A673 (cell line): ENCODE measurements around the gene RNF217.

Source experiments
- EZH2 ChIP-seq: fragments of 200-600 bp; sonication (generic); IDR thresholded peaks from 2 replicates; pipeline ENCODE4 v1.6.1; 2017; ENCODE audit warnings: borderline replicate concordance, low read depth, mild to moderate bottlenecking, mixed read lengths, antibody characterized with exemption, low read length; ENCODE audit not compliant: poor library complexity, severe bottlenecking
- TF ChIP-seq, protein P1 (sequence below): fragments of 300-800, 200-600 bp; sonication (generic); conservative IDR thresholded peaks from 2 replicates; pipeline ENCODE4 v1.5.1; 2017; ENCODE audit warnings: low read depth, mild to moderate bottlenecking, antibody characterized with exemption, low read length, moderate library complexity, mixed read lengths

DNA sequence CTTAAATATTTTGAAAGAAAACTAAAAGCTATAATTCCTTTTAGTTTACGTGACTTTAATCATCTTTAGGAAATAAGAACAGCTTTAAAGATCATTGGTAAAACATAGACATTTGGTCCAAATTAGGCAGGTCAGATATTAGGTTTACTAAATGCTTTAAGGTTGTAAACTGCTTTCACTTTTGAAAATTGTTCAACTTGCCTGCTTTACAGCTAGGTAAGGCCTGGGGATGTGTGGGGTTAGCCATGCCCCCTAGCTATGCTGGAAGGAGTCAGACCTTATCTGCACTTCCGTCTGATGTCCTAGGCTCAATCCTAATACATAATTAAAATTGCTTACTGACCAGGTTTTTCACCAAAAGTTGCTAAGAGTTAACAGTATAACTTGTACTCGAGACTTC lies 160.8 kb downstream of the RNF217 start:
- TF ChIP-seq, protein P1, sequence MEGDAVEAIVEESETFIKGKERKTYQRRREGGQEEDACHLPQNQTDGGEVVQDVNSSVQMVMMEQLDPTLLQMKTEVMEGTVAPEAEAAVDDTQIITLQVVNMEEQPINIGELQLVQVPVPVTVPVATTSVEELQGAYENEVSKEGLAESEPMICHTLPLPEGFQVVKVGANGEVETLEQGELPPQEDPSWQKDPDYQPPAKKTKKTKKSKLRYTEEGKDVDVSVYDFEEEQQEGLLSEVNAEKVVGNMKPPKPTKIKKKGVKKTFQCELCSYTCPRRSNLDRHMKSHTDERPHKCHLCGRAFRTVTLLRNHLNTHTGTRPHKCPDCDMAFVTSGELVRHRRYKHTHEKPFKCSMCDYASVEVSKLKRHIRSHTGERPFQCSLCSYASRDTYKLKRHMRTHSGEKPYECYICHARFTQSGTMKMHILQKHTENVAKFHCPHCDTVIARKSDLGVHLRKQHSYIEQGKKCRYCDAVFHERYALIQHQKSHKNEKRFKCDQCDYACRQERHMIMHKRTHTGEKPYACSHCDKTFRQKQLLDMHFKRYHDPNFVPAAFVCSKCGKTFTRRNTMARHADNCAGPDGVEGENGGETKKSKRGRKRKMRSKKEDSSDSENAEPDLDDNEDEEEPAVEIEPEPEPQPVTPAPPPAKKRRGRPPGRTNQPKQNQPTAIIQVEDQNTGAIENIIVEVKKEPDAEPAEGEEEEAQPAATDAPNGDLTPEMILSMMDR, result no peak
- TF ChIP-seq EZH2, result no peak
